Loucy (cell line): ENCODE measurements around the gene SAMD4A.

Experiments
- H2AFZ ChIP-seq: fragments of 200-600 bp; sonication (generic); 2 replicates; pipeline ENCODE4 v1.6.0; 2016; ENCODE audit warnings: antibody characterized with exemption, mild to moderate bottlenecking, low read length, moderate library complexity
- H3F3A ChIP-seq: fragments of 200-600 bp; 2 replicates; pipeline ENCODE4 v1.6.0; 2016; ENCODE audit warnings: antibody characterized with exemption, low read depth, mild to moderate bottlenecking
- H3K27me3 ChIP-seq: fragments of 200-600 bp; sonication (generic); 2 replicates; pipeline ENCODE4 v1.6.1; 2014; ENCODE audit warnings: low read length, mild to moderate bottlenecking; ENCODE audit not compliant: insufficient read depth, poor library complexity, severe bottlenecking
- H3K36me3 ChIP-seq: fragments of 200-600 bp; sonication (generic); 2 replicates; pipeline ENCODE4 v1.6.1; 2016; ENCODE audit warnings: low read length; ENCODE audit not compliant: insufficient read depth
- H3K4me1 ChIP-seq: fragments of 200-600 bp; sonication (generic); 2 replicates; pipeline ENCODE4 v1.5.1; 2014; ENCODE audit warnings: low read length, mild to moderate bottlenecking; ENCODE audit not compliant: insufficient read depth, poor library complexity, severe bottlenecking
- H3K4me2 ChIP-seq: fragments of 200-600 bp; sonication (generic); 2 replicates; pipeline ENCODE4 v1.6.0; 2014; ENCODE audit warnings: antibody characterized with exemption, low read length, low read depth, mild to moderate bottlenecking; ENCODE audit not compliant: poor library complexity, severe bottlenecking
- H3K4me3 ChIP-seq: fragments of 200-600 bp; sonication (generic); 2 replicates; pipeline ENCODE4 v1.5.1; 2014; ENCODE audit warnings: low read length, mild to moderate bottlenecking, mixed read lengths; ENCODE audit not compliant: poor library complexity, severe bottlenecking
- H3K79me2 ChIP-seq: fragments of 200-600 bp; sonication (generic); 2 replicates; pipeline ENCODE4 v1.6.1; 2014; ENCODE audit warnings: low read length; ENCODE audit not compliant: insufficient read depth
- H3K9ac ChIP-seq: fragments of 200-600 bp; sonication (generic); 2 replicates; pipeline ENCODE4 v1.6.0; 2014; ENCODE audit warnings: mild to moderate bottlenecking, low read depth, low read length, moderate library complexity; ENCODE audit not compliant: poor library complexity, severe bottlenecking
- H3K9me2 ChIP-seq: fragments of 200-600 bp; sonication (generic); replicated peaks from 2 replicates; pipeline ENCODE4 v1.6.1; 2016; ENCODE audit warnings: low read depth, low read length, mixed read lengths
- H3K9me3 ChIP-seq: fragments of 200-600 bp; sonication (generic); 2 replicates; pipeline ENCODE4 v1.6.1; 2014; ENCODE audit warnings: mild to moderate bottlenecking, antibody characterized with exemption, low read length, low read depth; ENCODE audit not compliant: insufficient read depth
- H4K20me1 ChIP-seq: fragments of 200-600 bp; sonication (generic); 2 replicates; pipeline ENCODE4 v1.6.0; 2014; ENCODE audit warnings: antibody characterized with exemption, low read length, mild to moderate bottlenecking; ENCODE audit not compliant: insufficient read depth, poor library complexity, severe bottlenecking
- CTCF ChIP-seq: fragments of 200-600 bp; sonication (generic); conservative IDR thresholded peaks from 2 replicates; pipeline ENCODE4 v1.5.1; 2014; ENCODE audit warnings: mild to moderate bottlenecking, antibody characterized with exemption, low read length
- EZH2phosphoT487 ChIP-seq: fragments of 200-600 bp; IDR thresholded peaks from 2 replicates; pipeline ENCODE4 v1.6.1; 2018; ENCODE audit warnings: antibody characterized with exemption, mild to moderate bottlenecking, moderate library complexity, borderline replicate concordance

The SAMD4A gene

GRCh38 chr14:54828037-54828436, 261.1 kb downstream of the SAMD4A start:
- Histone ChIP-seq H3K79me2 (no peaks in the 10 kb centered on the region), H3K36me3 (no peaks in the 10 kb centered on the region), H3K9me2 (no peaks in the 10 kb centered on the region), H2AFZ (no peak overlapping the region), H3K4me2 (no peak overlapping the region), H3K9ac (no peak overlapping the region), H3K27me3 (no peaks in the 10 kb centered on the region), H3K9me3 (peaks cover 5% of the 10 kb centered on the region; the same call in 1 of the 2 replicates), H3F3A (no peaks in the 10 kb centered on the region), H3K4me1 (no peaks in the 10 kb centered on the region), H4K20me1 (no peaks in the 10 kb centered on the region), H3K4me3 (no peak overlapping the region)
- no peak for TF ChIP-seq CTCF
- no peak for TF ChIP-seq EZH2phosphoT487

GRCh38 chr14:54829486-54830224, 262.7 kb downstream of the SAMD4A start:
- Histone ChIP-seq H3F3A (no peaks in the 10 kb centered on the region), H3K4me1 (no peaks in the 10 kb centered on the region), H3K4me3 (no peak overlapping the region), H3K4me2 (no peak overlapping the region), H3K9me2 (no peaks in the 10 kb centered on the region), H3K27me3 (no peaks in the 10 kb centered on the region), H2AFZ (no peak overlapping the region), H4K20me1 (no peaks in the 10 kb centered on the region), H3K79me2 (no peaks in the 10 kb centered on the region), H3K9ac (no peak overlapping the region), H3K9me3 (no peaks in the 10 kb centered on the region), H3K36me3 (no peaks in the 10 kb centered on the region)
- no peak for TF ChIP-seq CTCF
- no peak for TF ChIP-seq EZH2phosphoT487

- Histone ChIP-seq H3F3A (no peaks in the 10 kb centered on the region), H3K4me1 (no peaks in the 10 kb centered on the region), H3K9me2 (no peaks in the 10 kb centered on the region), H3K9ac (no peak overlapping the region), H3K4me2 (no peak overlapping the region), H3K27me3 (no peaks in the 10 kb centered on the region), H3K36me3 (no peaks in the 10 kb centered on the region), H2AFZ (no peak overlapping the region), H4K20me1 (no peaks in the 10 kb centered on the region), H3K9me3 (no peaks in the 10 kb centered on the region), H3K79me2 (no peaks in the 10 kb centered on the region), H3K4me3 (no peak overlapping the region)
- no peak for TF ChIP-seq EZH2phosphoT487
- TF ChIP-seq CTCF: no peak
These were observed 263.7 kb downstream of the SAMD4A start for GRCh38 chr14:54830650-54831049.
